Epidermal melanocyte (primary cell): ENCODE measurements around the gene LUC7L2.
A peak's percentile ranks its signal among the peaks of the same experiment; 100 is the strongest.
"Not testable (repeated sequence)": the region's sequence is repeated elsewhere in the genome, so short reads cannot be mapped to it uniquely, and the experiment has no call there.

Experiments
- DNase-seq: peaks from one replicate; pipeline ENCODE4 v3.0.0; 2011; ENCODE audit warnings: low spot score; ENCODE audit not compliant: insufficient read length

LUC7L2 gene, protein sequence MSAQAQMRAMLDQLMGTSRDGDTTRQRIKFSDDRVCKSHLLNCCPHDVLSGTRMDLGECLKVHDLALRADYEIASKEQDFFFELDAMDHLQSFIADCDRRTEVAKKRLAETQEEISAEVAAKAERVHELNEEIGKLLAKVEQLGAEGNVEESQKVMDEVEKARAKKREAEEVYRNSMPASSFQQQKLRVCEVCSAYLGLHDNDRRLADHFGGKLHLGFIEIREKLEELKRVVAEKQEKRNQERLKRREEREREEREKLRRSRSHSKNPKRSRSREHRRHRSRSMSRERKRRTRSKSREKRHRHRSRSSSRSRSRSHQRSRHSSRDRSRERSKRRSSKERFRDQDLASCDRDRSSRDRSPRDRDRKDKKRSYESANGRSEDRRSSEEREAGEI

DNA sequence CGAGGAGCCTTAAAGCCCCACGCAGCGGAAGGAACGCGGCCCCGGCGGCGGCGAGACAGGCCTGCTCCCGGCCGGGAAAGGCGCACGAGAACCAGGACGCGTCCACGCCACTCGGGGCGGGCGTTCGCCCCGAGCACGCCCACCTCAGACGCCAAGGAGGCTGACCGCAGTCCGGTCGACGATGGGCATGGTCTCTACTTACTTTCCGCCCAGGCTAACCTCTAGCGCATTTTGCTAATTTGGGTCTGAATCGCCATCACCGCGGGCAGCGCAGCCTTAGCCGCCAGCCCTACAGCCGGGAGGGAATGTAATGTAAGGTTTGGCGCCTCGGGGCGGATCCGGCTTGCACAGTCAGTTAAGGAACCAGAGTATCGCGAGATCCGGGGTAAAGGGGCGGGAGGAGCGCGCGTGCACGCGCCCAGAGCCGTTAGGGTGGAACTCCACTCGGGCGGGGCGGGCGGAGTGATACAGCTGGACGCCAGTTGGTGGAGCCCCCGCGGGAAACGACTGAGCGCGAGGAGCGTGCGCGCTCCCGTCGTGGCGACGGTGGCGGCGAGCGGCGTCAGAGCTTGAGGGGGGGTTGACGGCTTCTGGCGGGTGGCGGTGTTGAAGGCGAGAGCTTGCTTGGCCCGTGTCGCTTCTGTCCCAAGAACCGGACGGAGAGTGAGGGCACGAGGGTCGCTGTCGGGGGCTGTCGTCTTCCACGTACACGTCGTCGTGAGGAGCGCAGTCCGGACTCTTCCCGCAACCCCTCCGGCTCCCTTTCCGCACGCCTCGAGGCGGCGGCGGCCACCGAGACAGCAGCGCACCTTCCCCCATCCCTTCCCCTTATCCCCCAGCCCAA lies at the start of gene LUC7L2:
TSS of gene LUC7L2 (plus strand) at position 529 of the 844 bp plus-strand sequence. CDS start 368 bp downstream, outside the sequence.
- peak; percentile 79 for DNase-seq

DNA sequence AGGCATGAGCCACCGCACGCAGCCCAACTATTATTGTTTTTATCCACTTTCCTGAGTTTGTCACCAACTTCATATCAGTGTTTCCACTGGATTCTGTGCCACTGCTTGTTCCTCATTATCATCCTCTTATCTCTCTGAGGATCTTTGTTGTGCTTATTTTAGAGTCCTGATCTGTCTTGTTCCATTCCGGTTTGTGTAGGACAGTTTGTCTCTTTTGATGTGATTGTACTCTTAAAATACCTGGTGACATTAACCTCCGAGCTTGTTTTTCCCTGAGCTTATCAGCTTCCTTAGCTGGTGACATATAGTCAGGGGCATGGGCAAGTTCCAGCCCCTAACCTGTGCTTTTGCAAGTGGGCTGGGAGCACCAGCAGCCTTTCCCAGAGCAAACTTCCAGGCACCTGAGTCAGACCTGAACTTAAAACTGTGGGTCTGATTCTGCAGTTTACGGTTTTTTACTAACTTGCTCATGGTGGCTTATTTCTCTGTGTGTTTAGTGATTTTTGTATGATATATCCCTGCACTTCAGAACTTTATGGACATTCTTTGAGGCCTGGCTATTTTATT lies 41.7 kb upstream of the LUC7L2 start:
- DNase-seq, result no peak

DNA sequence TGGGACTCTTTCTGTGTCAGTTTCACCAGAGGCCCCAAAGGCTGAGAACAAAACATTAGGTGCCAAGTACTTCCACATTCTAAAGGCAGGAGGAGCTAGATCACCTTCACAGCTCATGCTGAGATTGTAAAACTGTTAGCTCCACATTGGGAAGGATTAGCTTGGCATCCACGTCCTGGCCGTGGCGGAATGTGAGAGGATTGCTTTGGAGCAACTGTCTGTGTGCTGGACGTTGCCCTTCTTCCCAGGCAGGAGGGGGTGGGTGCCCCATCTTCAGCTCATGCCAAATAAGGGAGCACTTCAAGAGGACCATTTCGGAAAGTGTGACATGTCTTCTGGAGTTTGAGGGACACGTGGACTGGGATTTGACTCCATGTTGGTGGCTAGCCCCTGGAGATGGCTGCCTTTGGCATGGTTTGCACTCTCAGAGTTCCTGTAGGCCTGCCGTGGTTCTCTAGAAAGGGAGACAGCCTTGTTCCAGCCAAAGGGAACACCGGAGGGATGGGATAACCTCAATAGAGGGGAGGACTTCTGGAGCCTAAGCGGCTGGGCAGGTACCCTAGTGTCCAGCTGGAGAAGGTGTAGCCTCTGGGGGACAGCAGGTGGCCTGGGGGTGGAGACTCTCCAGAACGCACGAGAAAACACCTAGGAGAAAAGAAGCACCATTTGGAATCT lies 38.5 kb upstream of the LUC7L2 start:
- DNase-seq, result no peak

DNA sequence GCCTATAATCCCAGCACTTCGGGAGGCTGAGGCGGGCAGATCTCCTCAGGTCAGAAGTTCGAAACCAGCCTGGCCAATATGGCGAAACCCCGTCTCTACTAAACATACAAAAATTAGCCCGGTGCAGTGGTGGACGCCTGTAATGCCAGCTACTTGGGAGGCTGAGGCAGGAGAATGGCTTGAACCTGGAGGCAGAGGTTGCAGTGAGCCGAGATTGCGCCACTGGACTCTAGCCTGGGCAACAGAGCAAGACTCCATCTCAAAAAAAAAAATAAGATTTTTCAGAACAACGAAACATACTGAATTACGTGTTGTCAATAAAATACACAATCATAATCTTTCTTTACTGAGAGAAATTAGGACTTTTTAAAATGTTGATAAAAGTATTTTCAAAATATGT lies 35.0 kb upstream of the LUC7L2 start:
- DNase-seq, result not testable (repeated sequence)

DNA sequence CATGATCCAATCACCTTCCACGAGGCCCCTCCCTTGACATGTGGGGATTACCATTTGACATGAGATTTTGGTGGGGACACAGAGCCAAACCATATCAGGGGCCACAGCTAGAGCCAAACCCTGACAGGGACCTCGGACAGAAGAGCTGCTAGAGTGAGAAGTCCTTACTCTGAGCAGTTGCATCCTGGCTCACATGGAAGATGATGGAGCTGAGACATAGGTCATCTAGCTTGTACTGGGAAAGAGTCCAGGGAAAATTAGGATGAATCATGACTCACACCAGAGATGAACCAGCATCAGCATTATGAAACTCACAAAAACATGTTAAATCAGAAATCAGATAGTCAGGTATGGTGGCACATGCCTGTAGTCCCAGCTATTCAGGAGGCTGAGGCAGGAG lies 31.3 kb upstream of the LUC7L2 start:
- DNase-seq, result no peak

DNA sequence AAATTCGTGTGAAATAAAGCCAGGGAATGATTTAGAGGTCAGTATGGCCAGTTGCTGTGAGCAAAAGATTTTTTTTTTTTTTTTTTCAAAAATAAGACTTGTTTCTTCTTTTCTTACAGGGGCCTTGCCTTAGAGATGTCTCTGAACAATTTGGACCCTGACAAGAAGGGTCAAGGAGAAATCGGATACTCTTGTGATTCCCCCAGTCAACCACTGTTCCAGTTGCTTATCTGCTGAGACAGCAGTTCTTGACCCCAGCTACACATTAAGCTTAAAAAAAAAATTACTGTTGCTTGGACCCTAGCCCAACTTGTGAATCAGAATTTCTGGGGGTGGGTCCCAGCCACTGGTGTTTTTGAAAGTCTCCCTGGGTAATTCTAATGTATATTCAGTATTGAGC lies 30.6 kb upstream of the LUC7L2 start:
- no peak for DNase-seq

DNA sequence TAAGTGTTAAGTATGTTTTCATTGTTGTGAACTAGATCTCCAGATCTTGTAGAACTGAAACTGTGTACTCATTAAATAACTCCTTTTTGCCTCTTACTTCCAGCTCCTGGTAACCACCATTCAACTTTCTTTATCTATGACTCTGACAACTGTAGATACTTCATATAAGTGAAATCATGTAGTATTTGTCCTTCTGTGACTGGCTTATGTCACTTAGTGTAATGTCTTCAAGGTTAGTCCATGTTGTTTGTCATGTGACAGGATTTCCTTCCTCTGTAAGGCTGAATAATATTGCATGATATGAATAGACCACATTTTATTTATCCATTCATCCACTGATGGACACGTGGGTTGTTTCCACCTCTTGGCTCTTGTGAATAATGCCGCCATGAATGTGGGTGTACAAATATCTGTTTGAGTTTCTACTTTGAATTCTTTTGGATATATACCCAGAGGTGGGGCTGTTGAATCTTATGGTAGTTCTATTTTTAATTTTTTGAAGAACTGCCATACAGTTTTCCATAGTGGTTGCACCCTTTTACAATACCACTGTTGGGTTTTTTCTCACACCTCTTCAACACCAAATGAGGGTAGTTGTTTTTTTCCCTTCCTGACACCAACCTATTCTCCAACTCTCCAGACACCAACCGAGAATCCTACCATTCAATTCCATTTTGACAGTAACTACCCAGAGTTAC lies 29.2 kb upstream of the LUC7L2 start:
- DNase-seq, result no peak

DNA sequence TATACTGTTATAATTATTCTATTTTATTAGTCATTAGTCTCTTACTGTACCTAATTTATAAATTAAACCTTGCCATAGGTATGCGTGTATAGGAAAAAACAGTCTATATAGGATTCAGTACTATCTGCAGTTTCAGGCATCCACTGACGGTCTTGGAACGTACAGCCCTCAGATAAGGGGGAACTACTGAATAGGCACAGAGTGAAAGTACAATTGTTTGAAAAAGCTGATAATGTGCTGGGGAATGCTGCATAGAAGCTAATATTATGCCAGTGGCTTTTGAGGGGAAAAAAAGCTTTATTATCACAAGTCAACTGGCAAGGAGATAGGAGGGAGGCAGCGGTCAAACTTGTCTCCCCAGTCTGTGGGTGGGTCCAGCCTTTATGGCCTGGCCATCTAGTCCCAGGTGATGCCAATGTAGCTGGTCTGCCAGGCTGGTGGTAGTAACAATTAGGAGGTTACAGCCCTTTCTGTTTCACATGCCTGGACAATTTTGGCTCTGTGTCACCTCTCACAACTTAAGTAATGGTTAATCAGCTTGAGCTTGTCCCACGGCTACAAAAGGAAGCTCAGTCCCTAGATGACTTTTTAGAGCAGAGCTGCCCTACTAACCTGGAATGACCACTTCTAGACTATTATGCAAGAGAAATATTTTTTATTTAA lies 26.9 kb upstream of the LUC7L2 start:
- no peak for DNase-seq

DNA sequence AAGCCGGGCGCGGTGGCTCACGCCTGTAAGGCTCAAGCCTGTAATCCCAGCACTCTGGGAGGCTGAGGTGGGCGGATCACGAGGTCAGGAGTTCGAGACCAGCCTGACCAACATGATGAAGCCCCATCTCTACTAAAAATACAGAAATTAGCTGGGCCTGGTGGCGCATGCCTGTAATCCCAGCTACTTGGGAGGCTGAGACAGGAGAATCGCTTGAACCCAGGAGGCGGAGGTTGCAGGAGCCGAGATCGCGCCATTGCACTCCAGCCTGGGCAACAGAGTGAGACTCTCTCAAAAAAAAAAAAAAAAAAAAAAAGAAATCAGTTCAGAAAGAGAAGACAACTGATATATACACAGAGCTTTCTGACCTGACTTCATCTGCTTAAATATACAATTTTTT lies 26.3 kb upstream of the LUC7L2 start:
- not testable (repeated sequence) for DNase-seq

DNA sequence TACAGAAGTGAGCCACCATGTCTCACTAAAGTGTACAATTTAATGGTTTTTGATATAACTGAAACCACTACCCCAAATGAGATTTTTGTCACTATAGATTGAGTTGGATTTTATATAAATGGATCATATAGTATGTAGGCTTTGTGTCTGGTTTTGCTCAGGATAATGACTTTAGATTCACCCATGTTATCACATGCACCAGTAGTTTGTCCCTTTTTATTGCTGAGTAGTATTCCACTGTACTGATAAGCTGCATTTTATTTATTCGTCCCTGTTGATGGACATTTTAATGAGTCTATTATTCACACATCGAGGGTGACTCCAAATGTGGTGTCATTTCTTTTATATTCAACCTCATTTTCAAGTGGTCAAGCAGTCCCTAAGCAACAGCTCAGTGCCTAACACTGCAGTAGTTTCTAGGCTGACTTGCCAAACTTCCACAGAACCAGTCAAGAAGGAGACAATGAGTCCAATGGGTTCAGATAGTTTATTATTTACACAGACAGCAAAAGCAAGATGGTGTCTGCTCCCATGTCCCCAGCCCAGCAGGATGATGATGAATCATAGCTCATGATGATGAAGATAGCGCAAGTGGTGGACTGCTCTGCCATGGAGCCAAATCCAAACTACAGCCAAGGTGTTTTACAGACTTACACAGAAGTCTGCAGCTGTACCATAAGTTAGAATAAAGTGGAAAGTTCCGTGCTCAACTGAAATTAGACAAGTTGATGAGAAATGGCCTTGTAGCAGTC lies 25.1 kb upstream of the LUC7L2 start:
- DNase-seq, result no peak

DNA sequence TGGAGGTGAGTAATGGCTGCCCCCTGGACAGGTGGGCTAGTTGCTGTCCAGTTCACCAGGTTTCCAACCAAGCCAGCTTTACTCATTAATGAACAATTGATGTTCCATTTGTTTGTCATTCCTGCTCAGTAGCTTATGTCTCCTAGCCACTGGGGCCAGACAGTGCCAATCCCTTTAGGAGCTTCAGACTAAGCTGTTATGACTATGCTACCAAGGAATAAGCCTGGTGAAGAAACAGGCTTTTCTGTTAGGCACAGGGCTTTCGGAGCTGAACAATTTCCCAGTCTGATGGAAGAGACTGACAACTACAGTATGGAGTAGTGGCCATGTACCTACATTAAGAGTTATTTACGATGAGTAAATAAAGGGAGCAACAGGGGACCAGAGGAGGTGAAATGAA lies 20.7 kb upstream of the LUC7L2 start:
- DNase-seq, result no peak

DNA sequence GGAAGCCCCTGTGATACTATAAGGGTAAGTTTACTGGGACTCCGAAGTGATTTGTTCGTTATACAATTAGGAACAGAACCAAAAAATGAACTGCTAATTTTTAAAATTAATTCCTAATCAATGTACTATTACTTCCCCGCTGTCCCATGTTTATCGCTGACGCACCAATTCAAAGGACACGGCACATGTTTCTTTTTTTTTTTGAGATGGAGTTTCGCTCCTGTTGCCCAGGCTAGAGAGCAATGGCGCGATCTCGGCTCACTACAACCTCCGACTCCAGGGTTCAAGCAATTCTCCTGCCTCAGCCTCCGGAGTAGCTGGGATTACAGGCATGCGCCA lies 20.0 kb upstream of the LUC7L2 start:
- DNase-seq, result no peak

DNA sequence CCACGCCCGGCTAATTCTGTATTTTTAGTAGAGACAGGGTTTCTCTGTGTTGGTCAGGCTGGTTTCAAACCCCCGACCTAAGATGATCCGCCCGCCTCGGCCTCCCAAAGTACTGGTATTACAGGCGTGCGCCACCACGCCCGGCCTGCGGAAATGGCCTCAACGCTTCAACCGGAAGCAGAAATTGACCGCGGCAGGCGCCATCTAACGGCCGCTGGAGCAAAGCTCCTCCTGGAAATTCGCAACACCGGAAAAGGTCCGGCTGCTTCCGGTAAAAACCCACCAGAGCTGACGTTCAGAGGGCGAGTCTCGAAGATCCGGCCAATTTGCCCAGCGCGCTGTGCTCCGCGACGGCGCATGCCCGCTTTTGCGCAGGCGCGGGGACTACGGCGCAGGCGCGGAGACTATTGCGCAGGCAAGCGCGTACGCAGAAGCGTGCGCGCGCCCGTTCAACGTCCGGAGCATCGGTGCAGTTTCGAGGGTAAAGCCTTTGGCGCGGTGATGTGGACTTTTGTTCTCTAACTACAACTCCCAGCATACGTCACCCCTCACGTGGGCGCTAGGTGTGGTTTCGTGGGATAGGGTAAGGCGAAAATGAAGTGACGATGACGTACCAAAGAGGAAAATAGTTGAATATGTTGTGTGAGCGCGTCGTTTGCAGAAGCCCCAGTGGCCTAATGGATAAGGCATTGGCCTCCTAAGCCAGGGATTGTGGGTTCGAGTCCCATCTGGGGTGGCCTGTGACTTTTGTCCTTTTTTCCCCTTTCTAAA lies 19.5 kb upstream of the LUC7L2 start:
- DNase-seq, result peak; percentile 91

DNA sequence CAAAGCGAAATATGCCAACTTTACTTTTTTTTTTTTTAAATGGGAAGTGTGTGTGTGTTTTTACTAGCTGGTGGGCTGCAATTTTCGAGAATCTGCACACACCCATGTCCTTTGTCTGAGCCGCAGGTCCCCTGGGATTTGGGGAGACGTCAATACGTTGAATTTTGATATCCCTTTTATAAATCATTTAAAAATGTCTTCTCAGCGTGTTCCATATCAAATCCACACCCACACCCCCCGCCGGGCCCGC lies 19.0 kb upstream of the LUC7L2 start:
- no peak for DNase-seq

DNA sequence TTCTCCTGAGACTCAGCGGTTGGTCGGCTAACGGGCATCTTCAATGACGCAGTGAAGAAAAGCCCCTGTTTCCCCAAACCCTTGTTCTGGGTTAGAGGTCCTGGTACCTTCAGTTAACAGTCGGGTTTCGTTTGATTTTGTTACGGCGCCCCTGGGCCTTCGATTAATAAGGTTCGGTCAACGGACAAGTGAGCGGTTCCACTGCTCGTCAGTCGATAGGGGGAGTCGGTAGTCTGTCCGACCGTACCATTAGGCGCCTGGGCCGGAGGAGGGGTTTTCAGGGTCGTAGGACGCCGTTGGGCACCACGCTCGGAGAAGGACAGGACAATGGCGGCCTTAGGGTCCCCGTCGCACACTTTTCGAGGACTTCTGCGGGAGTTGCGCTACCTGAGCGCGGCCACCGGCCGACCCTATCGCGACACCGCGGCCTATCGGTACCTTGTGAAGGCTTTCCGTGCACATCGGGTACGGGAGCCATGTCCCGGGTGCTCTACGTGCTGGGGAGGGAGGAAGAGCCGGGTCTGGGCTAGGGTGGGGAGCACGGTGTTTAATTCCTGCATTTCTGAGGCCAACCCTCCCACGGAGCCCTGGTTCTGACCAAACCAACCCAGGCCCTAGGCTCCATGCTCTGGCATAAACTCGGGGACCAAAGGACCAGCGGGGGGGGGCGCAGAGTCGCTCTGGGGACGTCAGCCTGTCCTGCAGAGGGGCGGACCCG lies 18.5 kb upstream of the LUC7L2 start, which contains the start of gene FMC1:
TSS of gene FMC1 (plus strand) at position 280 of the 718 bp plus-strand sequence. CDS start at position 328, 48 bp downstream.
- no peak for DNase-seq

DNA sequence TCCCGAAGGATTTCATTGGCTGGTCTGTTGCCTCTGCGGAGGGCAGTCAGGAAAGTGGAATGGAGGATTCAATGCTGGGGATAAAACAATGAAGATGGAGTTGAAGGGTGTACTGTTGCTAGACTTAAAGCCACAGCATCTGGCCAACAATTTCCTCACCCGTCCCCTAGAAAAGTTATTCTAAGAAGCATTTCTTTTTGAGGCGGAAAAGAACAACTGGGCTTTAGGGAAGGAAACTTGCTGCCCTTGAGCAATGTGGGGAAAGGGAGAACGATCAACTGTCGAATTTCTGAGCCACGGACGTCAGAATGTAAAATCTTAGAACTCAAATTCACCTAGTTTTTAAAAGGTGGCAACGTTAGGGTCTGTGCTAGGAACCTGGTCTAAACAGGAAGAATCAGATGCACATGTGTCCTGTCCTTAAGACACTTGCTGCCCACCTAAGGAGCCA lies 17.9 kb upstream of the LUC7L2 start:
- DNase-seq, result peak; percentile 64

DNA sequence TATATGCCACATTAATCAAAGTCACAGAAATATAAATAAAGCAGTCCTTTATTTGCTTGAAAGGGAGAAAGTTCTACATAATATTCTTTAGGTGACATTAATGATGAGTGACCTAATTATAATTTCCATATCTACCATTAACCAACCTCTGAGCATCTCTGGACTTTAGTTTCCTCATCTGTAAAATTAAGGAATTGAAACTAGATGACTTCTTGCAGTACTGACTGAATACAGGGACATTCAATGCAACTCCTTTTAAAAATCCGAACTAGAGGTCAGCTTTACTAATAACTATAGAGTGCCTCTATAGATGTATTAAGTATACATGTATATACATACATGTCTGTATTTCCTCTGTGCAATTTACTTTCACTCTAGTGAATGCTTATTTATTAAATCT lies 14.7 kb upstream of the LUC7L2 start:
- DNase-seq, result no peak

DNA sequence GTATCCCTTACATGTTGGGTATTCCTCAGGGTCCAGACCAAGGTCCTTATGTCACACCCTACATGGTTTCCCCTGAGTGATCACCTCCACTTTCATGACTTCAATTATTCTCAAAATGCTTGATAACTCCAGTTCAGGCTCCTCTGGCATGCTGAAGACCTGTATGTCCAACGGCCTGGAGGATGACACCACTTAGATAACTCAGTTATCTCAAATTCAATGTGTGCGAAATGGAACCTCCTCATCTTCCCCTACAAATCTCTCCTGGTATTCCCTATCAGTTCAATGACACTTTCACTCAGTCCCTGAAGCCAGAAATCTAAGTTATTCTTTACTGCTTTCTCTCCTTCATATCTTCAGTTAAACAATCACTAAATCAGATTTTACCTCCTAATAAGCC lies 8.7 kb upstream of the LUC7L2 start:
- DNase-seq, result no peak

DNA sequence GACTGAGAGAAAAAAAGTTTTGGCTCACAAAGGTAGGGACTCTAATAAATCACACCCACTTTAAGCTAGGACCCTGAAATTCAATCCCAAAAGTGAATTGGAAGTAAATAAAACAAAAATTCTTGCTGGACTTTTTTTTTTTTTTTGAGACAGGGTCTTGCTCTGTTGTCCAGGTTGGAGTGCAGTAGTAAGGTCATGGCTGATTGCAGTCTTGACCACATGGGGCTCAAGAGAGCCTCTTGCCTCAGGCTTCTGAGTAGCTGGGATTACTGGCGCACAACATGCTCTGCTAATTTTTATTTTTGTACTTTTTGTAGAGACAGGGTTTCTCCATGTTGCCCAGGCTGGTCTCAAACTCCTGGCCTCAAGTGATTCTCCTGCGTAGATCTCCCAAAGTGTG lies 5.0 kb upstream of the LUC7L2 start:
- DNase-seq, result no peak
